ENCODE data around the gene CCDC87. TPM values are rescaled to one million over a fixed set of nuclear protein-coding genes. Genes with fewer than 3 reads are reported as not detected.

The CCDC87 gene
- total and polyA plus RNA-seq, 2 donors (not counting 3 experiments of a cell fraction or from before 2014, with no cell fraction given), result 0.06 to 0.22 TPM

DNA sequence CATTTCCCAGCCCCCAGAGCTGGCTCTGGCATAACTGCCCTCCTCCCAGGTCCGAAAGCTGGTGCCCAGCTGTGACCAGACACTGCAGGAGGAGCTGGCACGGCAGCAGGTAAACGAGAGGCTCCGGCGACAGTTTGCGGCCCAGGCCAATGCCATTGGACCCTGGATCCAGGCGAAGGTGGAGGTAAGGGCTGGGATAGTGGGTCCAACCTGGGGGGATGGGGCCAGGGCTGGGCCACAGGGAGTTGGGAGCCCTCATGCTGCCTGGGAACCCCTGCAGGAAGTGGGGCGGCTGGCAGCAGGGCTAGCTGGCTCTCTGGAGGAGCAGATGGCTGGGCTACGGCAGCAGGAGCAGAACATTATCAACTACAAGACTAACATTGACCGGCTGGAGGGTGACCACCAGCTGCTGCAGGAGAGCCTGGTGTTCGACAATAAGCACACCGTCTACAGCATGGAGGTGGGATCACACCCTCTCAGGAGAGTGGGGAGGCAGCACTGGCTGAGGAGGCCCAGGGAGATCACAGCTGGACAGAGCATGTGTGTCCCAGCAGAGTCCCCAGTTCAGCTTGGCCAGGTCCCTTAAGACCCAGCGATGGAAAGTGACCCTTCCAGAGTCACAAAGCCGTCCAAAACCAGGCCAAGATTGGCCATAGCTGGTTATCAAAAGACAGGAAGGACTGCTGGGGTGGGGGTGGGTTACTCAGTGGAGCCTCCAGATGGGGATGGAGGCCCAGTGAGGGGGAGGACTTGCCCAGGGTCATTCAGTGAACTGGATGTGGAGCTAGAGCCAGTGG, 31.5 kb downstream of the CCDC87 start:
- H3K9ac ChIP-seq (replicated peaks; ENCODE audit: extremely low read depth, insufficient read depth, low read length), result no peak overlapping the region
- no peaks in the 10 kb centered on the region for H3K9me3 ChIP-seq (replicated peaks; ENCODE audit: control insufficient read depth, insufficient read depth, low read length)
- DNase-seq (ENCODE audit: low read depth, low spot score) (no peak), FAIRE-seq (no peak)
- dilution Hi-C loops (cut with MboI; ENCODE audit: extremely low pct_ligation_motif_present, low sequenced_read_pairs), result no loop called here
- intact Hi-C loops (cut with micrococcal nuclease), result no loop called here
- no peaks in the 10 kb centered on the region for H4K20me1 ChIP-seq (replicated peaks; ENCODE audit: control insufficient read depth, extremely low read depth, insufficient read depth, low read length)
- H3K9me1 ChIP-seq (replicated peaks; ENCODE audit: control insufficient read depth, extremely low read depth, insufficient read depth, low read length), result no peaks in the 10 kb centered on the region
- no peaks in the 10 kb centered on the region for H3K4me1 ChIP-seq (ENCODE audit: control insufficient read depth, extremely low read depth, insufficient read depth, low read length)
- H3K79me2 ChIP-seq (ENCODE audit: control insufficient read depth, insufficient read depth, low read length), result no peaks in the 10 kb centered on the region
- H3K27ac ChIP-seq (ENCODE audit: insufficient read depth, low read depth, low read length), result no peak overlapping the region
- no peak overlapping the region for H2AFZ ChIP-seq (ENCODE audit: low read depth, low read length)
- CTCF ChIA-PET, result interaction anchor here (2.7 kb wide), 1 partner anchor 117 kb away, joined by 13 read pairs; the partner anchor contains the start of gene RBM4B
- POLR2A ChIA-PET, result interaction anchor here (0.6 kb wide), 2 partner anchors 55 to 759 kb away, joined by 3 to 4 read pairs; no protein-coding TSS in a partner anchor
- H3K27me3 ChIP-seq (ENCODE audit: control insufficient read depth in 2 of 2, insufficient read depth in 2 of 2, low read length in 2 of 2), result peaks cover 5 to 6% of the 10 kb centered on the region in 2 experiments
- TF ChIP-seq JUN (IDR thresholded peaks at IDR 0.05; ENCODE audit: borderline replicate concordance, insufficient read depth, insufficient read length, low read depth) (no peak), MYC (IDR thresholded peaks at IDR 0.05; ENCODE audit: low read depth, low read length) (no peak), EZH2 (IDR thresholded peaks at IDR 0.05; ENCODE audit: borderline replicate concordance, low read depth, low read length, severe bottlenecking) (no peak), POLR2AphosphoS5 (IDR thresholded peaks at IDR 0.05; ENCODE audit: insufficient read depth, low read depth, low read length) (no peak), FOS (IDR thresholded peaks at IDR 0.05; ENCODE audit: borderline replicate concordance, insufficient read depth, low read length) (no peak), POLR2A (IDR thresholded peaks at IDR 0.05; ENCODE audit: low read depth, low read length) (no peak), GATA2 (IDR thresholded peaks at IDR 0.05; ENCODE audit: insufficient read depth, insufficient read length, low read depth, low read length) (no peak)
- TF ChIP-seq, protein P1, sequence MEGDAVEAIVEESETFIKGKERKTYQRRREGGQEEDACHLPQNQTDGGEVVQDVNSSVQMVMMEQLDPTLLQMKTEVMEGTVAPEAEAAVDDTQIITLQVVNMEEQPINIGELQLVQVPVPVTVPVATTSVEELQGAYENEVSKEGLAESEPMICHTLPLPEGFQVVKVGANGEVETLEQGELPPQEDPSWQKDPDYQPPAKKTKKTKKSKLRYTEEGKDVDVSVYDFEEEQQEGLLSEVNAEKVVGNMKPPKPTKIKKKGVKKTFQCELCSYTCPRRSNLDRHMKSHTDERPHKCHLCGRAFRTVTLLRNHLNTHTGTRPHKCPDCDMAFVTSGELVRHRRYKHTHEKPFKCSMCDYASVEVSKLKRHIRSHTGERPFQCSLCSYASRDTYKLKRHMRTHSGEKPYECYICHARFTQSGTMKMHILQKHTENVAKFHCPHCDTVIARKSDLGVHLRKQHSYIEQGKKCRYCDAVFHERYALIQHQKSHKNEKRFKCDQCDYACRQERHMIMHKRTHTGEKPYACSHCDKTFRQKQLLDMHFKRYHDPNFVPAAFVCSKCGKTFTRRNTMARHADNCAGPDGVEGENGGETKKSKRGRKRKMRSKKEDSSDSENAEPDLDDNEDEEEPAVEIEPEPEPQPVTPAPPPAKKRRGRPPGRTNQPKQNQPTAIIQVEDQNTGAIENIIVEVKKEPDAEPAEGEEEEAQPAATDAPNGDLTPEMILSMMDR (IDR thresholded peaks at IDR 0.05; ENCODE audit: extremely low read depth in 1 of 2, insufficient read depth in 1 of 2, low read depth in 1 of 2, low read length in 2 of 2), result no peak
- TF ChIP-seq, protein P2, sequence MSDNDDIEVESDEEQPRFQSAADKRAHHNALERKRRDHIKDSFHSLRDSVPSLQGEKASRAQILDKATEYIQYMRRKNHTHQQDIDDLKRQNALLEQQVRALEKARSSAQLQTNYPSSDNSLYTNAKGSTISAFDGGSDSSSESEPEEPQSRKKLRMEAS (IDR thresholded peaks at IDR 0.05; ENCODE audit: insufficient read depth, insufficient read length), result no peak
- no peak overlapping the region for H3K4me3 ChIP-seq (replicated peaks in 1 of 3; ENCODE audit: insufficient read depth in 1 of 3, low read depth in 1 of 3, low read length in 3 of 3)
- no TSS peak for BruUV-seq (replicated peaks)
- no peaks in the 10 kb centered on the region for H3K36me3 ChIP-seq (ENCODE audit: control insufficient read depth in 2 of 2, extremely low read depth in 1 of 2, insufficient read depth in 2 of 2, low read length in 2 of 2)
- no peak overlapping the region for H3K4me2 ChIP-seq (ENCODE audit: insufficient read depth, low read length)
